ENCODE results near the gene LRRC58.

GRCh38 chr3:120326784-120327183 is 22.4 kb downstream of the LRRC58 start:
- TF ChIP-seq ZBTB10 (tag by site-specific recombination; IDR thresholded peaks at IDR 0.05): no peak
- TF ChIP-seq REST (tag by site-specific recombination; IDR thresholded peaks at IDR 0.05): no peak
- TF ChIP-seq CTCF (tag by site-specific recombination; IDR thresholded peaks at IDR 0.05): no peak
- TF ChIP-seq PATZ1 (tag by site-specific recombination; IDR thresholded peaks at IDR 0.05): no peak
- TF ChIP-seq ZNF623 (tag by site-specific recombination; IDR thresholded peaks at IDR 0.05): no peak

Measured in HEK293 (cell line).